SU-DHL-6 (cell line): Measurements from ENCODE around the gene CHD2.

Source experiments
- CTCF ChIP-seq: fragments of 200-600 bp; sonication (generic); IDR thresholded peaks from one replicate; pipeline ENCODE4 v1.5.1; 2017; ENCODE audit warnings: antibody characterized with exemption, mild to moderate bottlenecking, low read length, moderate library complexity; ENCODE audit not compliant: insufficient read depth, poor library complexity, severe bottlenecking
- EZH2phosphoT487 ChIP-seq: fragments of 200-600 bp; sonication (generic), shearing (Covaris generic); conservative IDR thresholded peaks from 2 replicates; pipeline ENCODE4 v1.6.1; 2018; ENCODE audit warnings: mild to moderate bottlenecking, antibody characterized with exemption, low read length, moderate library complexity, mixed read lengths

DNA sequence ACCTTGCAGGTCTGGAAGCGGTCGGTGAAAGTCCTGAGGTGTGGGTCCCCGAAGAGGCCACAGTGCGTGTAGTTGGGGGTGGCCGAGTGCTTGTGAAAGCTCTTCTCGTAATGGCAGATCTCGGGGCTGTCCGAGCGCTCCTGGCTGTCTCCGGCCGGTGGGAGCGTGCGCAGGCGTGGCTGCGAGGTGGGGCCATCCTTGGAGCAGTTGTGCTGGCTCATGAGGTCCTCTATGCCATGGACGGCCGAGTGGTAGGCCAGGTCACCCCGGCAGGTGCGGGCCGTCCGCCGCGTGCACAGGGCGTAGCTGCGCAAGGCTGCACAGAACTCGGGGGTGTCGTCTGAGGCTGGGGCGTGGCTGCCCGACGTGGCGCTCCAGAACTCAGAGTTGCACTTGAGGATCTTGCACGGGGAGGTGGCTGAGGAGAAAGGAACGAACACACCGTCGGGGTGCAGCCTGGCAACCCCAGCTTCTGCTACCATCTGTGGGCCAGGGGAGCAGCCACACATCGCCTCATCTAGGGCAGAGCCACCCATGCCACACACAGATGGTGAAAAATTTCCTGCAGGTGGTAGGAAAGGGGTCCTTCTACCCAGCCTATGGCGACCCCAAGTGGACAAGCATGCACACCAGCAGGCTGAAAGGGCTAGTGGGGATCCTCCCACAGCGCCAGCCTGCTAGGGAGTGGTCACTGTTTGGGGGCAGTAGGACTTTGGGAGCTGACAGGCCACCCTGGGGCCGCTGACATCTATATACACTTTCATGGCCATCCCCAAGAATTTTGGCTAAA lies 152.2 kb downstream of the CHD2 start:
- TF ChIP-seq EZH2phosphoT487 (no peak), CTCF (peak; percentile 16)
